GM18499 (cell line): ENCODE results near the gene GRIN3A.
"Not testable (repeated sequence)": the region's sequence is repeated elsewhere in the genome, so short reads cannot be mapped to it uniquely, and the experiment has no call there.

ENCODE experiments used
- ATAC-seq: cut with Tn5 transposase; IDR thresholded peaks from one replicate; pipeline ENCODE4 v1.9.1; 2021; ENCODE audit warnings: moderate number of reproducible peaks; ENCODE audit not compliant: insufficient read depth, unreplicated experiment

Gene GRIN3A

DNA sequence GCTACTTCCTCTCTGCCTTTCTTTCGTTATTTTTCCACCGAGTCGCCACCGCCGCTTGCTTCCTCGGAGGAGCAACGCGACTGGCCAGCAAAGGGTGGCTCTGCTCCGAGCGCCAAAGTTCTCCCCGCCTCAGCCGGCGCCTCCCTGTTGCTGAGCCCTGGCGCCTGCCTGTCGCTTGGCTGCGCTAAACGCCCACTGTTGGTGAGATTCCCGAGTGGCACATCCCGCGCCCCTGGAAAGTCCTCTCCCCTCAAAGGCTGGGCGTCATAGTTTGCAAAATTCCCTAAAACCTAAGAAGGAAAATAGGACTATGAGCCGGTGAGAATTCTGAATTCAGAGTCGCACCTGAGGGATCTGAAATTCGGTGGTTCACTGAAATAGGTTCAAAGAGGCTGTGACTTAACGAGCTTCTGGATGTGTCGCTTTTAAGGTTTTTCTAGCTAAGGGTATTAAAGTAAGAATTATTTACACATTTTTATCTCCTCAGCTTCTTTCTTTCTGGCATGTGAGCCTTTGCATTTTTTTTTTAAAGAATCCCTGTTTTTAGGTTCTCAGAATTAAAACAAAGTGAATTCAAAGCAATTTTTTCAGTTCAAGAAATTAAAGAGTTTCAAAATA lies at the start of gene GRIN3A:
GRIN3A (minus strand) TSS at position 82 of the 618 bp plus-strand sequence. CDS start 668 bp downstream, outside the sequence.
- ATAC-seq, result no peak

DNA sequence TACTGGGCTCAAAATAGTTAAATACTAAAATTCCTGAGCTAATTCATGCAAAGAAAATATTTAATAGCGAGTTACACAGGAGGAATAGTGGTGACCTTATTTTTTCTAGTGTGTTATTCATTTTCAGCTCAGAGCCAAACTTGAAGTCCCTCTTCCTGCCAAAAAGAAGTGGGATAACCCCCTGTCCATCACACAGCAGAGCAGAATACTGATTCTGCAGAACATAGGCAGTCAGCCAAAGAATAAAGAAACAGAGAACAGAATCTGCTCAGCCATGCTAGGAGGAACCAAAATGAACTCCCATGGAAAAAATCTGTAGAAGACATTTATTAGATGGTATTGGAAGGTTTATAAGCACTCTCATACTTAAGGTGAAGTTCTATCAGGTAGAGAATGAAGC lies 49.4 kb upstream of the GRIN3A start:
- ATAC-seq, result no peak

DNA sequence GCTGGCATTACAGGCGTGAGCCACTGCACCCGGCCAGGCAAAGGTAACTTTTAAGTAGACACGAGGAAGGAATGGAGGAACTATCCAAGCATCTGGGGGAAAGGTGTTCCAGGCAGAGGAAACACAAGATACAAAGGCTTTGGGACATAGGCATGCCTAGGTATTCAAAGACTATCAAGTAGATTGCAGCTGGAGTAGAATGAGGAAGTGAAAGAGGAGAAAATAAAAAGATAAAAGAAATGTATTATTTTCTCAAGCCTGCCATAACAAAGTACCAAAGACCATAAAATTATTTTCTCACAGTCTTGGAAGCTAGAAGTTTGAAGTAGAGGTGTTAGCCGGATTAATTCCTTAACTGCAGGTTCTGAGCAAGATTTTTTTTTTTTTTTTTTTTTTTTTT lies 39.9 kb upstream of the GRIN3A start:
- ATAC-seq, result no peak

DNA sequence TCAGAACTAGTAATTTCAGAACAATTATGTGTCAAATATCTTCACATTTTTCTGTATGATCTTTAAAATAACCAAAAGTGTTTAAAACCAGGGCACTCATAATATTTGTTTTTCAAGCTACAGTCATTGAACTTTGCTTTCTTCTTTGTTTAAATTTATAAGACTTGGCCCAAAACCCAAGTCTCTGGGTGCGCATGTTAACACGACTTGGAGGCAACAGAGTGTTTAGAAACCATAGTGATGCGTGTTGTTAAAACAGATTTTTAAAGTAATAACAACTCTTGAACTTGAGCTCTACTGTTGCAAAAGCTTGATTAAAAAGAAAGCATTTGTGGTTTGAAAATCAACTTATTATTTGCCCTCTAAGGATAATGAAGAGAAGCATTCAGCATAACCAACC lies 26.0 kb upstream of the GRIN3A start:
- ATAC-seq, result no peak

DNA sequence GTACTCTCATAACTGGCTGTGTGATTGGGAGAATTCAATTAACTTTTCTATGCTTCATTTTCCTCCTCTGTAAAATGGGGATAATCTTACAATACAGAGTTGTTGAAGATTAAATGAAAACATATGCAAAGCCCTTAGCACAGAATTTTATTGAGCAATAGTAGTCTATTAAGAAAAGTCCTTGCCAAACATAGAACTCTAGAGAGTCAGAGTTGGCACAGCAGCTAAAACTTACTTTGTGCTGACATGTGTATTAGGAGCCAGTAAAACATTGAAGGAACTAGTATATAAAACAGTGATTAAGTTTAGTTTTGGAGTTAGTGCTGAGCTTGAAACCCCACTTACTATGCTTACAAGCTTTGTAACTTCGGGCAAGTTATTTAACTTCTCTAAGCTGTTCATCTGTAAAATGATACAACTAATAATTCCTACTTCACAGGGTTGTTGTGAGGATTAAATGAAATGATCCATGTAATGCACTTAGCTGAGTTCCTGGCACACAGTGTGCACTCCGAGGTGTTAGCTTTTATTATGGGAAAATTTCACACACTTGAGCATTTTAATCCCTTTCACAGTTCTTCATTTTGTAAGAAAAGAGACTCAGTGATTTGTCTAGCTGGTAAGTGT lies 20.0 kb upstream of the GRIN3A start:
- no peak for ATAC-seq

DNA sequence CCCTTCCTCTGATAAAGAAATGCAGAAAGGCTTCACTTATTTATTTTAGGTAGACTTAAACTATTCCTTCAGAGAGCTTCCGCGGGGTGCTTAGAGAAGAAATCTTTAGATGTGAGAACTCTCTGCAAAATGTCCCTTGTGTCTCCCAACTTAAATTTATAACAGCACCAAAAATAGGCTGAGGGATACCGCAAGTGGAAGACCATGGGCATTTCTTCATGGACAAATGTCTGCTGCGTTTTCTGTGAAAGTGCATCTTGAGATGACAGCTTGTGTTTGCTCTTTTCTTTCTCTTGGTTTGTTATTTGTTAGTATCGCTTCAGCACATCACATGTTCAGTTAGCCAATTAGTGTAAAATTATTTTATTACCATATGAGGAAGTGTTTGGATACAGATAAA lies 15.3 kb upstream of the GRIN3A start:
- no peak for ATAC-seq

DNA sequence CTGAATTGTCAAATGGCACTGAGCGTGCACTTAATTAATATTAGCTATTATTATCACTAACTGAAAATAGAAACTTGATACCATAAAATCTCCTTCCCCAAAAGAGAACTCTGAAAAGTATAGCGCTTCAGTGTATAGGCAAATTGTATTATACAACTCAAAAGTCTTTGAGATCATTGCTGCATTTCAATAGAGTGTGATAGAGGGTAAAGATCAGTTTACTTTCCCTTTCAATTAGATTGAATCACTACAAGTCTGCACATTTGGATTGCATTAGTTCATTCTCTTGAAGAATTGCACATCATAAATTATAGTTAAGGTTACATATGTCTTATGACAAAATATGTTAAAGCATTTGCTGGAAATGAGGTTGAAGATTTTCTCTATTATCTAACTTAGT lies 13.4 kb upstream of the GRIN3A start:
- no peak for ATAC-seq

DNA sequence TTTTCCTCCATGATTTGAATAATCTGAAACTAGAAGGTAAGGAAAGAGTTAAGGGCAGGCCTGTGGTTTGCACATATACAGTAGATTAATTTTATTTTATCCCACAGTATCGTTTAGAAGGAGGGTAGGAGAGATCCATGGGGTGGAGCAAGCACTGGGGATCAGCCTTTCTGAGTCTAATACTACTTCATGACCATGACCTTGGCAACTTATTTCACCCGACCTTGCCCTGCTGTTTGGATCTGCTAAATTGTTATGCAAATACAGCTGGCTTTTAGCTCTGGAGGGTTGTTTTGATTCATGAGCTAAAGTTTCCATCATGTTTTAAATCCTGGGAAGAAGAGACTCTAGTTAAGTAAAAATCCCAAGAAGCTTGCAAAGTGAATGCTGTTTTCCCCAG lies 864 bp upstream of the GRIN3A start:
- ATAC-seq, result no peak

DNA sequence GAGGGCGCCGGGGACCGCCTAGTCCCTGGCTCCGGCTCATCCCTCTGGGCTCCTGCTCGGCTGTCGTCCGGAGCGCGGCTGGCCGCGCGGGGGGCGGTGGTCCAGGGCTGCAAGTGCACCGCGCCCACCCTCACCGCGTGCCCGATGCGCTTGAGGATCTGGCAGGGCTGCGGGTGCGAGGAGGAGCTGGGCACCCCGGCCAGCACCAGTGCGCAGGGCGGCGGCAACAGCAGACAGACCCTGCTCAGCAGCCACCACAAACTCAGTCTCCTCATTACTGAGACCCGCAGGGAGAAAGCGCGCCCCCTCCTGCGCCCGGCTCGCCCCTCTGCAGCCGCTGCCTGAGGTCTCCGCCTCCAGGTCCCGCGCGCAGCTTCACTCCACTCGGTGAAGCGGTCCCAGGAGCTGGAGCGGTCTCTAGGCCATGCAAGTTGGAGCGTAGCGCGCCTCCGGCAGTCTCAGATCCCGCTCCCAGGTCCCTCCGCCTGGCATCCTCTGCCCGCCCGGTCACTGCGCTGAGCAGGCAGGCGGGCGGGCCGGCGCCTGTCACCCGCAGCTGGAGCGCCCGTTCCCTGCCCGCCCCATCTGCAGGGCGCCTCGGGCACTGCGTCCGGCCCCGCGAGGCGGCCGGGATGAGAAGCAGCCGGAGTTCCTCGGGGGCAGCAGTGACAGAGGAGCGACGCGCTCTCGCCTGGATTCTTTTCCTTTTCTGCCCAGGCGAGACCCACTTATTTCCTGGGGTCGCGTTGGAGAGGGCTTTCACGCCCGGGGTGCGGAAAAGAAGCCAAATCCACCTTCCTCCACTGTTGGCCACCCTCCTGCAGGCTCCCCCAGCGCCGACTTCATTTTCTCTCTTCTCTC lies 512 bp downstream of the GRIN3A start:
- no peak for ATAC-seq

DNA sequence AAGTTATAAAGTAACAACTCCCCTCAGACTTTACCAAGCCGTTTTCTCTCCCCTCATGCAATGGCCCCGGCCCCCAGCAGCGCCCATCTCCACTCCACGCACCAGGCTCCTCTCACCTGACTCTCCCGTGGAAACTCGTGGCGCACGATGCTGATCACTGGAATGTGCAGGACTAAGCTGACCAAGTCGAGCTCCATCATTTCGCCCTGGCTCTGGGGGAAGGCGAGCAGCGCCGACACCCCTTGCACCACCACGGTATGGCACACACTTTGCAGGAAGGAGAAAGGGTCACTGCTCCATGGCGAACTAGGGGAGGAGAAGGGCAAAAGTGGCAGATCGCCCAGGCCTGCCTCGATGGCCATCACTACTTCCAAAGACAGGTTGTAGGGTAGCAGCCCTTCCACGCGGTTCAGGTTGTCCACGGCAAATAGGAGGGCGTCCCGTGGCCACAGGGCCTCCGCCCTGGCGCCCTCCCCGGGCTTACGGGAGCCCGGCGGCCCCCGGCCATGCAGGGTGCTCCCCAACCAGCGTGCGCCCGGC lies 1.2 kb downstream of the GRIN3A start:
- ATAC-seq, result no peak

DNA sequence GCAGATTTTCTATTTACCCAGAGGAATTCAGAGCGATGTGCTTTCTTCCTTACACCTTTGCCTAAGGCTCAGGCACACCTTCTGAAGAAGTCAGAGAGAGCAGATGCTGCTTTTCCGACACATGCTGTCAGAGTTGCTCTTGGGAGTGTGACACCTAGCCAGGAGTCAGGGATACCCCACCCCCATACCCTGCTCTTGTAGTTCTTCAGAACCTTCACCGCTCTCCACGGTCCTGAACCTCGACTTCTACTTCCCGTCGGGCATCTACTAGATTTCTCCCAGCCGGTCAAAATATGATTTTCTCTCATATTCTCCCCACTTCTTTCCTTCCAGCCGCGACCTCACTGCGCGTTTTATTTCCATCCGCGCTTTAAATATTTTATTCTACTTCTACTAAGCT lies 1.7 kb downstream of the GRIN3A start:
- ATAC-seq, result no peak

DNA sequence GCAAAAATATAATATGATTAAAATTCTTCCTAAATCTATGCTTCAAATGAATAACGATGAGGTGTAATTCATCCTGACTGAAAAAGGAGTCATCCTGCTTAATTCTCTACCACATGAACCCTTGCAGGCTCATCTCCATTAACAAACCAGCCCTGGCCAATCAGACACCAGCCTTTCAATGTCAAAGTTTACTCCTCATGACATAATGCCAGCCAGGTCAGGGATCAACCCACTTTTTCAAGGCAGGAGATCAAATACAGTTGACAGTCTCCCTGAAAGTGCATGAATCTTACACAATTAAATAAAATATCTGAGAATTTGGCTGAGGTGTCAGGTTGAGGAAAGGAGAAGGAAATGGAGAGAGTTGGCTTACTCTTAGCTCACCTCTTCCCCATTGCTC lies 7.0 kb downstream of the GRIN3A start:
- ATAC-seq, result no peak

DNA sequence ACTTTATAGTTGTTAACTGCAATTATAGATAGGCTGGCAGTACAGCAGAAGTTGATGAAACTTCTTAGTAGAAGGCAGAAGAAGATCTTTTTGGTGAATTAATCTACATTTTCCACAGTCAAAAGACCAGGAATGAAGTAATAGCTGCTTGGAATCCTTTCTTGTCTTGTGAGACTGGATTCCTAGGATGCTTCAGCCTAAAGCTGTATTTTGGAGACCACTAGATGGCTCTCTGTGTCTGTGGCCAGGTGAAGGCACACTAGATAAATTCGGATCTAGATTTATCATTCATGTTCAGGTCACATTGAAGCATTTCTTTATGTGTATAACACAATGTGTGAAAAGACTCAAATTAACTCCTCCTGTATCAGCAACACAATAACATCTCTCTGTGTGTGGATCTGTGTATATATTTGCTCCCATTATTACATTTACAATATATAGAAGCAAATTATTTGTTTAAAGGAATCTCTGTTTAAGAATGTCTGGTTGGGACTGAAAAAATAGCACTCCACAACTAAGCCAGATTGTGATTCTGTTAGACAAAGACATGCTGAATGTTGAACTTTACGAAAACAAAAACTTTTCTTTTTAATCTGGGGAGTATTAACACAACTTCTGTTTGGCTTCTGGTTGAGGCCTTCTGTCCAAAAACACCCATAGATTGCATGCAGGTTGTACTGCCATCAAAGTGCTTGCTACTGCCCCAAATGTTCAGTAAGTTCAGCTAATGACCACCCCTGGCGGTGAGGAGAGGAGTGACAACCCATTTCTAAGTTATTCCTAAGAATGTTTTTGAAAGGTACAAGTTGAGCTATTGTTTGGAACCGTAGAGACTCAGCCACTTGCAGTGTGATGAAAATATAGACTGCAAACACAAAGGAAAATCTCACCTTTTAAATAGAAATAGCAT lies 10.6 kb downstream of the GRIN3A start:
- peak; percentile 71 for ATAC-seq

DNA sequence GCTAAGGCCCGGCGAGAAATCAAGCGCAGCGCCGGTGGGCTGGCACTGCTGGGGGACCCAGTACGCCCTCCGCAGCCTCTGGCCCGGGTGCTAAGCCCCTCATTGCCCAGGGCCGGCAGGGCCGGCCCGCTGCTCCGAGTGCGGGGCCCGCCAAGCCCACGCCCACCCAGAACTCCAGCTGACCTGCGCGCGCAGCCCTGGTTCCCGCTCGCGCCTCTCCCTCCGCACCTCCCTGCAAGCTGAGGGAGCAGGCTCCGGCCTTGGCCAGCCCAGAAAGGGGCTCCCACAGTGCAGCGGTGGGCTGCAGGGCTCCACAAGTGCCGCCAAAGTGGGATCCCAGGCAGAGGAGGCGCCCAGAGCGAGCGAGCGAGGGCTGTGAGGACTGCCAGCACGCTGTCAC lies 14.2 kb downstream of the GRIN3A start:
- ATAC-seq, result not testable (repeated sequence)

DNA sequence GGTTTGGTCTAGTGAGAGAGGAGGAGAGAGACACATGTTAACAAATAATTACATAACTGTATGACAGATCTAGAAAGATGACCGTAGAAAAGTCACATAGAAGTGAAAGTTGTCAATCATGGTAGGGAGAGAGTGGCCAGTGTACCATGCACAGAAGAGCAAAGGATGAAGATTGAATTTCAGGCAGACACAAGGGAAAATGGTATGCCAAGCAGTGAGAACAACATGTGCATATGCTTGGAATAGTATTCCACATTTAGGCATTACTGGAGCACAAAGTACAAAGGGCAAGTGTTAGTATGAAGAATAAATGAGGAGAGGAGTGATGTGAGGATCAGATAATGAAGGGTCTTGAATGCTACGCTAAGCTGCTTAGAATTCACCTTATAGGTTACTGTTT lies 20.3 kb downstream of the GRIN3A start:
- no peak for ATAC-seq

DNA sequence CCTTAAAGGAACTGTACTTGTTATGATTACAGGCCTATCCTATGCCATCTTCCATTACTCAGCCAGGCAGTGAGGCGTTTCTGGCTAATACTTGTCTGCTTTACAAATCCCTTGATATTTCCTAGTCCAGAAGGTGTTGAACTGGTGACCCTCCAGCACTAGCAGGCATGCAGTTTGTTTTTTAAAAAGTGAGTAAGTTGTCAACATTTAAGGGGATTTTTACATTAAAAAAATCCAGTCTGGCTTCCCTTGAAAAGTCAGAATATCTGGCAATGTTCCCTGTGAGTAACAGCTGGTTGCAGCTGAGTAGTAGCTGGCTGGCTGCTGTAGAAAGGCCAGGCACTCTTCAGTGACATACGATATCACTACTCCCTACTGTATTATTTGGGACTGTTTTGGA lies 21.8 kb downstream of the GRIN3A start:
- ATAC-seq, result no peak

DNA sequence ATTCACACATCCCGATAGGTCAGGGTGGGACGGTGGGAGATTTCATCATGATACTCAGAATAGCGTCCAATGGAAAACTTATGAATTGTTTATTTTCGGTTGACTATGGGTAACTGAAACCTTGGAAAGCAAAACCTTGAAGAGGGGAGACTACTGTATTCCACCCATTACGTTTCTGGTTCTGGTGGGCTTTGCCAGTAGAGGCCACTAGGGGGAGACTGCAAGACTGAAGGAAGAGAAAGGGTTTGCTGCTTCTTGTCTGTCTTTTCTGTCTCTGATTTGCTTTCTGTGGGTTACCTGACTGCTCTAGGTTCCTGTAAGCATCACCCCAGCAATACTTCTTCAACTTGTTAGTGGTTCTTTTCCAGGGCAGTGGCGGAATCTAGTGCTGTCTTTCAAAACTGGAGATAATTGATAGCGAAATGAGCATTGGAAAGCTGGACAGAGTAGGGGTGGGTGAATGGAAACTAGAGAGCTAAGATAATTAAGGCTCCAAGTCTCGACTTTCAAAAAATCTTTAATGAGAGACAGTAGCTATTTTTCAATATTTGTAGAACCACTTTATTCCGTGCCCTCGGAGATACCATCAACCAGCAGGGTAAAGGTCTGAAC lies 27.0 kb downstream of the GRIN3A start:
- no peak for ATAC-seq

DNA sequence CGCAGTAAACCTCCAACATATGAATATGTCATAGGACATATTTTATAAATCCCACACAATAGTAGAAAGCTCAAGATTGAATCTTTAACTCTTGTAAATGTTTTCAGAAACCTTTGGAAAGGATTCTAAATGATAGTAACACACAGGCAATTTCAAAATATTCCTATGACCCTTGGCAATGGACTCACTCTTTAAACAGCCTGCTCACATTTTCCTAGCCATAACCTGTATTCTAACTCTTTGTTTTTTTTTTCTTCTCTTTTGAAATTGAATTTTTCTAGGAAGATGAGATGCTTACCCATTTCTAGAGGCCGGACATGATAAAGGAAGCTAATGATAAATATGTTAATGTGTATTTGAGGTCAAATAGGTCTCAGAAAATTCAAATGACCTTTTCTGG lies 29.6 kb downstream of the GRIN3A start:
- ATAC-seq, result no peak

DNA sequence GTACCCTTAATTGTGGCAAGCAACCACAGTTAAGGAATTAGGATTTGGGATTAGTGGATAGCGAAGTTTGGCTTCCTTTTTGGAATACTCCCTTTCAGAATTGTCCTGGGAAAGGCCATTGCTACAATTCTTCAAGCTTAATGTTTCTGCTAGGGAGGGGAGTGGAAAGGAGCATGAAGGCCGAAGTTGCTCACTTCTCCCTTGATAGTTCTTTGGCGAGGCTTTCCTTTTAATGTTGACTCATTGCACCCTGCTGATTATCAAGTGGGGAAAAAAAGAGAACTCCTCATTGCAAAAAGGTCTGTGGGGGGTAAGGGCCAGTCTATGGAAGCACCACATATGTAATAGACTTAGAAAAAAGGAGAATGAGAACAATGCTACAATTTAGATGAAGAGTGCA lies 30.7 kb downstream of the GRIN3A start:
- ATAC-seq, result no peak

DNA sequence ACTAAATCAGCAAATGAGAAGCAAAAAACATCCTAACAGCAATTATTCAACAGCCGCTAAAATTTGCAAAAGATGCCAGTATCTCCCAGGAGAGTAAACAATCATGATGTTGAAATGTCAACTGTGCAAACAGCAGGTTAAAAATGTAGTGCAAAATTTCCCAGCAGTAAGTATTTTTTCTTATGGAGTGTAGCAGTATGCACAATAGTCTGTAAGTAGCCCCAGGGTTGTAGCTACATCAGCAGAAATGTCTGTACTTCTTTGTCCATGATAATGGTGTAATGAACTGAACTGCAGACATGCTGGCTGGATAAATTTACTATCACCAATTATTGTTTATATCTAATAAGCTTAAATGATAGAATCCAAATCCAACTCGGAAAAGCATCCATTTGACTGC lies 31.4 kb downstream of the GRIN3A start:
- ATAC-seq, result no peak
